ENCODE results near the gene CHD8. TPM values are rescaled to one million over a fixed set of nuclear protein-coding genes. Genes with fewer than 3 reads are reported as not detected.

The CHD8 gene
- total and polyA plus RNA-seq, 2 of the 13 experiments (the other 11 are each of a cell fraction or from before 2014, with no cell fraction given) = 35.1 to 79.6 TPM

GRCh38 chr14:21383848-21384493 is 72.0 kb downstream of the CHD8 start, which contains the start of gene SUPT16H (continued):
- TF ChIP-seq AKNA (CRISPR knock-in tag; IDR thresholded peaks at IDR 0.05; ENCODE audit: borderline replicate concordance) (0 out of 2 replicates have a peak, but pooled peaks have one; percentile 79), ZNF569 (CRISPR knock-in tag; IDR thresholded peaks at IDR 0.05; ENCODE audit: borderline replicate concordance) (peak; percentile 89; the same call in 1 of the 2 replicates), ZNF362 (CRISPR knock-in tag; IDR thresholded peaks at IDR 0.05; ENCODE audit: borderline replicate concordance) (peak; percentile 100), KAT7 (CRISPR knock-in tag; IDR thresholded peaks at IDR 0.05; ENCODE audit: borderline replicate concordance) (peak; percentile 98), ZNF709 (CRISPR knock-in tag; IDR thresholded peaks at IDR 0.05) (peak; percentile 76; the same call in 1 of the 2 replicates), ZNF784 (CRISPR knock-in tag; IDR thresholded peaks at IDR 0.05; ENCODE audit: borderline replicate concordance) (0 out of 2 replicates have a peak, but pooled peaks have one; percentile 44), PAWR (CRISPR knock-in tag; IDR thresholded peaks at IDR 0.05; ENCODE audit: borderline replicate concordance) (no peak), TERF1 (CRISPR knock-in tag; IDR thresholded peaks at IDR 0.05) (peak; percentile 87; the same call in 1 of the 2 replicates), NBN (conservative IDR thresholded peaks at IDR 0.05) (no peak), ZNF616 (CRISPR knock-in tag; IDR thresholded peaks at IDR 0.05; ENCODE audit: low read depth) (no peak), ZNF451 (CRISPR knock-in tag; IDR thresholded peaks at IDR 0.05) (no peak), MAX (IDR thresholded peaks at IDR 0.05) (peak; percentile 87), ZNF136 (CRISPR knock-in tag; IDR thresholded peaks at IDR 0.05; ENCODE audit: low read depth) (peak; percentile 50; the same call in 1 of the 2 replicates), ZHX1 (CRISPR knock-in tag; IDR thresholded peaks at IDR 0.05; ENCODE audit: low read depth) (peak; percentile 87), SIX1 (CRISPR knock-in tag; IDR thresholded peaks at IDR 0.05; ENCODE audit: borderline replicate concordance) (peak; percentile 47; the same call in 1 of the 2 replicates), SMAD3 (CRISPR knock-in tag; IDR thresholded peaks at IDR 0.05) (peak; percentile 86), TP53 (CRISPR knock-in tag; conservative IDR thresholded peaks at IDR 0.05) (peak; percentile 69; the same call in 1 of the 2 replicates)
